Heart left ventricle (tissue), 16 donors: Measurements from ENCODE around the gene MAGI1. TPM values are rescaled to one million over a fixed set of nuclear protein-coding genes. Genes with fewer than 3 reads are reported as not detected.

ENCODE experiments used
- ATAC-seq, 4 donors: fragments of 200-7000 bp; cut with Tn5 transposase; one replicate each; pipeline ENCODE4 v1.9.1; 2020 to 2022; ENCODE audit warnings: moderate library complexity in 4 of 4, mild to moderate bottlenecking in 3 of 4, moderate number of reproducible peaks in 1 of 4
- DNase-seq, 5 donors: peaks; one replicate each; pipeline ENCODE4 v3.0.0-alpha.2; 2020
- H3K27ac ChIP-seq, 12 donors: fragments of 200-600 bp; sonication (generic) in 4 of 12; one replicate each; pipeline versions ENCODE4 v1.5.0 to v1.8.0; 2016 to 2022; ENCODE audit warnings: mild to moderate bottlenecking in 2 of 12
- H3K27me3 ChIP-seq, 9 donors: fragments of 200-600 bp; sonication (generic) in 2 of 9; one replicate each; pipeline versions ENCODE4 v1.5.1 to v1.8.0; 2016 to 2022; ENCODE audit warnings: mild to moderate bottlenecking in 3 of 9
- H3K36me3 ChIP-seq, 9 donors: fragments of 200-600 bp; sonication (generic) in 2 of 9; one replicate each; pipeline versions ENCODE4 v1.5.0 to v1.8.0; 2018 to 2022; ENCODE audit warnings: mild to moderate bottlenecking in 2 of 9
- H3K4me1 ChIP-seq, 12 donors: fragments of 200-600 bp; sonication (generic) in 4 of 12; one replicate each; pipeline versions ENCODE4 v1.5.0 to v1.8.0; 2016 to 2022; ENCODE audit warnings: mild to moderate bottlenecking in 3 of 12
- H3K4me3 ChIP-seq, 12 donors: fragments of 200-600 bp; sonication (generic) in 4 of 12; one replicate each; pipeline versions ENCODE4 v1.5.0 to v1.8.0; 2017 to 2022; ENCODE audit warnings: mild to moderate bottlenecking in 9 of 12, moderate library complexity in 4 of 12
- H3K9me3 ChIP-seq, 12 donors: fragments of 200-600 bp; sonication (generic) in 4 of 12; one replicate each; pipeline versions ENCODE4 v1.5.0 to v1.8.0; 2016 to 2022; ENCODE audit warnings: mild to moderate bottlenecking in 1 of 12
- CTCF ChIP-seq, 12 donors: fragments of 200-600 bp; sonication (generic) in 4 of 12; IDR thresholded peaks; one replicate each; pipeline versions ENCODE4 v1.5.0 to v1.8.0; 2018 to 2022; ENCODE audit warnings: antibody characterized with exemption in 12 of 12, mild to moderate bottlenecking in 5 of 12
- POLR2A ChIP-seq, 2 donors: fragments of 450-650 bp; IDR thresholded peaks; one replicate each; pipeline ENCODE4 v1.6.1; 2017; ENCODE audit warnings: antibody characterized with exemption in 2 of 2, mild to moderate bottlenecking in 2 of 2, moderate library complexity in 2 of 2
- WGBS, 4 donors: extraction: QIAGEN DNeasy Blood & Tissue Kit in 2 of 4; methylation state at CpG; one replicate each; pipeline versions ENCODE4 v1.1.5 to v1.1.7; 2013 to 2018; 5-methylcytosine and 5-hydroxymethylcytosine counted together
- intact Hi-C, 10 donors: fragments of 100-400 bp; cut with DNase I; formaldehyde crosslinking; loops; one replicate each; pipeline versions ENCODE4 v1.11.1 to v1.14.2; 2022
- polyA plus RNA-seq, 2 donors: library from polyadenylated mRNA; stranded (reverse); fragments of 200-250 nt; gene quantifications; one replicate each; pipeline ENCODE4 v1.2.3, GENCODE V29; 2013
- total RNA-seq, 9 donors: library from RNA; depleted of rRNA in 2 of 9; stranded (reverse); fragments of >200 nt in 2 of 9; fragmentation: NEBNext Ultra II Directional in 3 of 9; extraction: Animal tissue kit (Norgen Biotek cat#: 25700) in 3 of 9; gene quantifications; one replicate each; pipeline versions ENCODE4 v1.1.0 to v1.2.4, GENCODE V29; 2016 to 2023
- donor health status: ischemic (EF 13 %, LVEDD 7.1; RV severe dilation, severe dysfunction).
- donor health status: healthy with polysubstance abuse.
- donor health status: DM: no; HTN: yes; CAD: no.
- donor health status: DM: no; HTN: no; CAD: no.
- donor health status: ischemic (EF 25% LVEDD 6.9; RV normal size, moderate dysfunction).
- donor health status: ischemic (EF 25% LVEDD 5.7; RV mildly dilated, moderate dysfunction).
- donor health status: healthy.
- donor health status: DM: yes; HTN: yes; CAD: no.
- donor health status: ischemic (EF 35%, LVEDD 5.7; RV mildly dilated, moderate dysfunction).
- donor health status: nonischemic (EF 11% LVEDD 7.7; RV severe dilation, severe dysfunction).
- donor health status: DM: yes; HTN: yes; CAD: no.
- donor health status: PGD.
- donor health status: ischemic (EF 29% LVEDD 5.4; RV normal size, mild dysfunction).
- donor health status: nonischemic (EF 23%, LVEDD 6.1; RV moderate dilation, normal function).

The MAGI1 gene
- total and polyA plus RNA-seq, 11 donors, result 18.5 to 52.1 (median 31.4) TPM

GRCh38 chr3:65381496-65382010 is 657.2 kb downstream of the MAGI1 start:
- Histone ChIP-seq H3K36me3 (peaks cover 0 to 77% (median 33%) of the 10 kb centered on the region in 9 donors), H3K9me3 (no peaks in the 10 kb centered on the region), H3K27me3 (no peaks in the 10 kb centered on the region), H3K4me3 (no peak overlapping the region), H3K4me1 (peaks cover 0 to 7% (median 0%) of the 10 kb centered on the region in 12 donors), H3K27ac (no peak overlapping the region)
- TF ChIP-seq POLR2A (IDR thresholded peaks at IDR 0.05), result no peak
- no peak for TF ChIP-seq CTCF (IDR thresholded peaks at IDR 0.05)
- DNase-seq (no peak), ATAC-seq (no peak)
- intact Hi-C loops, result loop anchor here in 1 of 10 donors (10.0 kb wide), 1 partner anchor 1373 kb away; no protein-coding TSS in a partner anchor
- 94 to 96% (median 95%) methylated on average over 10 of the region's 10 CpGs for WGBS, 4 donors

- H3K36me3 ChIP-seq, result peaks cover 0 to 84% (median 36%) of the 10 kb centered on the region in 9 donors
- no peak for TF ChIP-seq CTCF (IDR thresholded peaks at IDR 0.05)
- TF ChIP-seq POLR2A (IDR thresholded peaks at IDR 0.05), result no peak
- DNase-seq (peak in 1 of 5 donors; percentile 57), ATAC-seq (peak in 1 of 4 donors; percentile 38)
- H3K9me3 ChIP-seq, result no peaks in the 10 kb centered on the region
- H3K27me3 ChIP-seq, result no peaks in the 10 kb centered on the region
- intact Hi-C loops, result no loop called here
- 97 to 99% (median 97%) methylated on average over 35 of the region's 35 CpGs for WGBS, 4 donors
- H3K27ac ChIP-seq, result no peak overlapping the region
- H3K4me3 ChIP-seq, result no peak overlapping the region
- no peaks in the 10 kb centered on the region for H3K4me1 ChIP-seq
Measured at GRCh38 chr3:65379223-65379622, 659.5 kb downstream of the MAGI1 start.

- Histone ChIP-seq H3K4me1 (no peaks in the 10 kb centered on the region), H3K9me3 (no peaks in the 10 kb centered on the region), H3K4me3 (no peak overlapping the region), H3K27me3 (no peaks in the 10 kb centered on the region), H3K36me3 (peaks cover 0 to 71% (median 30%) of the 10 kb centered on the region in 9 donors), H3K27ac (no peak overlapping the region)
- DNase-seq, result no peak
- 94 to 100% (median 96%) methylated on average over 2 of the region's 2 CpGs for WGBS, 4 donors
- TF ChIP-seq POLR2A (IDR thresholded peaks at IDR 0.05), result no peak
- TF ChIP-seq CTCF (IDR thresholded peaks at IDR 0.05), result no peak
- intact Hi-C loops, result no loop called here
- ATAC-seq, result no peak
Measured at GRCh38 chr3:65377637-65378036, 661.1 kb downstream of the MAGI1 start.

GRCh38 chr3:65376426-65376825 is 662.3 kb downstream of the MAGI1 start:
- intact Hi-C loops, result no loop called here
- no peaks in the 10 kb centered on the region for H3K4me1 ChIP-seq
- peaks cover 0 to 67% (median 19%) of the 10 kb centered on the region in 9 donors for H3K36me3 ChIP-seq
- WGBS, 4 donors, result 64 to 95% (median 81%) methylated on average over 2 of the region's 2 CpGs
- H3K27ac ChIP-seq, result no peak overlapping the region
- ATAC-seq, result no peak
- no peak for DNase-seq
- H3K27me3 ChIP-seq, result no peaks in the 10 kb centered on the region
- peaks cover 0 to 5% (median 0%) of the 10 kb centered on the region in 12 donors for H3K9me3 ChIP-seq
- H3K4me3 ChIP-seq, result no peak overlapping the region
- TF ChIP-seq POLR2A (IDR thresholded peaks at IDR 0.05) (no peak), CTCF (IDR thresholded peaks at IDR 0.05) (no peak)
